B cell (primary cell): Measurements from ENCODE around the gene TMEM141. TPM values are rescaled to one million over a fixed set of nuclear protein-coding genes. Genes with fewer than 3 reads are reported as not detected.

Experiments used
- ATAC-seq: fragments of 200-7000 bp; cut with Tn5 transposase; one replicate; pipeline ENCODE4 v1.10.0; 2021; ENCODE audit warnings: low read depth, mild to moderate bottlenecking, moderate number of reproducible peaks, moderate library complexity
- CTCF ChIA-PET: fragments of 350-600 bp; sonication (Branson Sonifier 250); formaldehyde crosslinking; loops from one replicate; lab custom pipeline; 2021; ENCODE audit warnings: antibody characterized with exemption, inconsistent platforms; lab: Charles Lee
- POLR2A ChIA-PET: fragments of 350-600 bp; sonication (Branson Sonifier 250); formaldehyde crosslinking; loops from one replicate; lab custom pipeline; 2021; ENCODE audit warnings: antibody characterized with exemption; lab: Charles Lee
- DNase-seq: peaks from one replicate; pipeline ENCODE4 v3.0.0; 2013
- H2AFZ ChIP-seq: 2 replicates; pipeline ENCODE4 v1.6.1; 2012; ENCODE audit warnings: mild to moderate bottlenecking, low read depth, low read length; ENCODE audit not compliant: insufficient read depth, poor library complexity, severe bottlenecking
- H3K27ac ChIP-seq, 2 donors: 1 replicate in 1 of 2; 2 replicates in 1 of 2; pipeline ENCODE4 v1.5.1; 2012 to 2013; ENCODE audit warnings: low read length in 2 of 2, mild to moderate bottlenecking in 2 of 2, moderate library complexity in 1 of 2
- H3K27me3 ChIP-seq, 4 experiments: fragments of 200-600 bp in 1 of 4; sonication (generic) in 1 of 4; replicated peaks in 1 of 4; 1 replicate in 2 of 4; 2 replicates in 2 of 4; pipeline versions ENCODE4 v1.6.1 to v1.7.0; 2013 to 2016; ENCODE audit warnings: low read length in 3 of 4, mild to moderate bottlenecking in 2 of 4, mixed read lengths in 1 of 4, moderate library complexity in 1 of 4; ENCODE audit not compliant: insufficient read depth in 4 of 4, control insufficient read depth in 3 of 4; ENCODE audit errors: control extremely low read depth in 1 of 4
- H3K36me3 ChIP-seq, 2 experiments: replicated peaks in 1 of 2; 1 replicate in 1 of 2; 2 replicates in 1 of 2; pipeline versions ENCODE4 v1.6.1 to v1.7.1; 2013; ENCODE audit warnings: low read length in 1 of 2; ENCODE audit not compliant: insufficient read depth in 2 of 2, control insufficient read depth in 1 of 2; ENCODE audit errors: control extremely low read depth in 1 of 2, extremely low read depth in 1 of 2
- H3K4me1 ChIP-seq, 2 donors: fragments of 200-600 bp in 1 of 2; sonication (generic) in 1 of 2; 1 replicate in 1 of 2; 2 replicates in 1 of 2; pipeline versions ENCODE4 v1.5.1 to v1.6.1; 2013 to 2017; ENCODE audit warnings: low read length in 2 of 2; ENCODE audit not compliant: control insufficient read depth in 2 of 2, insufficient read depth in 2 of 2
- H3K4me2 ChIP-seq: replicated peaks from 2 replicates; pipeline ENCODE3; 2012; ENCODE audit warnings: mild to moderate bottlenecking, low read depth, low read length; ENCODE audit not compliant: poor library complexity, severe bottlenecking
- H3K4me3 ChIP-seq, 5 experiments: fragments of 200-600 bp in 1 of 5; sonication (generic) in 1 of 5; 1 replicate in 3 of 5; 2 replicates in 2 of 5; pipeline versions ENCODE4 v1.5.1 to v1.7.0; 2011 to 2016; ENCODE audit warnings: low read length in 4 of 5, mild to moderate bottlenecking in 4 of 5, low read depth in 2 of 5, control low read depth in 1 of 5, moderate library complexity in 1 of 5; ENCODE audit not compliant: insufficient read depth in 1 of 5; ENCODE audit errors: control extremely low read depth in 1 of 5, extremely low read depth in 1 of 5
- H3K79me2 ChIP-seq: fragments of 200-600 bp; sonication (generic); one replicate; pipeline ENCODE4 v1.6.0; 2016; ENCODE audit warnings: low read length; ENCODE audit not compliant: control insufficient read depth, insufficient read depth
- H3K9ac ChIP-seq: fragments of 200-600 bp; sonication (generic); 2 replicates; pipeline ENCODE4 v1.6.1; 2017; ENCODE audit warnings: mild to moderate bottlenecking, low read length, moderate library complexity
- H3K9me3 ChIP-seq, 3 donors: one replicate each; pipeline versions ENCODE4 v1.6.1 to v1.7.1; 2013; ENCODE audit warnings: low read length in 2 of 3; ENCODE audit not compliant: control insufficient read depth in 2 of 3, insufficient read depth in 1 of 3; ENCODE audit errors: control extremely low read depth in 1 of 3
- H4K20me1 ChIP-seq: 2 replicates; pipeline ENCODE4 v1.6.0; 2012; ENCODE audit warnings: mild to moderate bottlenecking, low read length; ENCODE audit not compliant: insufficient read depth, control insufficient read depth, poor library complexity, severe bottlenecking
- H3K27ac Mint-ChIP-seq: one replicate; pipeline ENCODE4 v1.8.0; 2021; ENCODE audit warnings: mixed read lengths
- H3K27me3 Mint-ChIP-seq: one replicate; pipeline ENCODE4 v1.8.0; 2021; ENCODE audit warnings: mixed read lengths
- H3K4me1 Mint-ChIP-seq: one replicate; pipeline ENCODE4 v1.8.0; 2021; ENCODE audit warnings: mixed read lengths
- H3K4me3 Mint-ChIP-seq: one replicate; pipeline ENCODE4 v1.8.0; 2021; ENCODE audit warnings: mixed read lengths
- H3K9me3 Mint-ChIP-seq: one replicate; pipeline ENCODE4 v1.8.0; 2022; ENCODE audit warnings: mixed read lengths; ENCODE audit not compliant: insufficient read depth
- EZH2 ChIP-seq: IDR thresholded peaks from 2 replicates; pipeline ENCODE4 v1.6.1; 2012; ENCODE audit warnings: borderline replicate concordance, low read depth, mild to moderate bottlenecking, moderate library complexity, low read length; ENCODE audit not compliant: insufficient read depth, poor library complexity, severe bottlenecking
- WGBS: methylation state at CpG from one replicate; pipeline ENCODE4 v1.1.5; 2013; ENCODE audit warnings: missing lambda C conversion rate; ENCODE audit not compliant: insufficient coverage; 5-methylcytosine and 5-hydroxymethylcytosine counted together
- intact Hi-C: fragments of 100-400 bp; cut with micrococcal nuclease; formaldehyde crosslinking; loops from one replicate; pipeline ENCODE4 v1.10.0; 2022
- polyA plus RNA-seq: library from polyadenylated mRNA; depleted of rRNA; stranded (reverse); fragments of >200 nt; gene quantifications from 2 replicates; pipeline ENCODE4 v1.2.3, GENCODE V29; 2012
- total RNA-seq, 2 donors: library from RNA; stranded (reverse); fragments of 120-200 nt in 1 of 2; gene quantifications; 1 replicate in 1 of 2; 2 replicates in 1 of 2; pipeline versions ENCODE4 v1.2.3 to v1.2.4, GENCODE V29; 2013 to 2022
- TF ChIP-seq, protein P1 (sequence below): fragments of 200-600 bp; IDR thresholded peaks from one replicate; pipeline ENCODE4 v1.8.0; 2022; ENCODE audit warnings: antibody characterized with exemption, mild to moderate bottlenecking

TMEM141 gene
- total and polyA plus RNA-seq, 2 donors (not counting 1 experiment from before 2014, with no cell fraction given) = 35.7 to 60.8 TPM

DNA sequence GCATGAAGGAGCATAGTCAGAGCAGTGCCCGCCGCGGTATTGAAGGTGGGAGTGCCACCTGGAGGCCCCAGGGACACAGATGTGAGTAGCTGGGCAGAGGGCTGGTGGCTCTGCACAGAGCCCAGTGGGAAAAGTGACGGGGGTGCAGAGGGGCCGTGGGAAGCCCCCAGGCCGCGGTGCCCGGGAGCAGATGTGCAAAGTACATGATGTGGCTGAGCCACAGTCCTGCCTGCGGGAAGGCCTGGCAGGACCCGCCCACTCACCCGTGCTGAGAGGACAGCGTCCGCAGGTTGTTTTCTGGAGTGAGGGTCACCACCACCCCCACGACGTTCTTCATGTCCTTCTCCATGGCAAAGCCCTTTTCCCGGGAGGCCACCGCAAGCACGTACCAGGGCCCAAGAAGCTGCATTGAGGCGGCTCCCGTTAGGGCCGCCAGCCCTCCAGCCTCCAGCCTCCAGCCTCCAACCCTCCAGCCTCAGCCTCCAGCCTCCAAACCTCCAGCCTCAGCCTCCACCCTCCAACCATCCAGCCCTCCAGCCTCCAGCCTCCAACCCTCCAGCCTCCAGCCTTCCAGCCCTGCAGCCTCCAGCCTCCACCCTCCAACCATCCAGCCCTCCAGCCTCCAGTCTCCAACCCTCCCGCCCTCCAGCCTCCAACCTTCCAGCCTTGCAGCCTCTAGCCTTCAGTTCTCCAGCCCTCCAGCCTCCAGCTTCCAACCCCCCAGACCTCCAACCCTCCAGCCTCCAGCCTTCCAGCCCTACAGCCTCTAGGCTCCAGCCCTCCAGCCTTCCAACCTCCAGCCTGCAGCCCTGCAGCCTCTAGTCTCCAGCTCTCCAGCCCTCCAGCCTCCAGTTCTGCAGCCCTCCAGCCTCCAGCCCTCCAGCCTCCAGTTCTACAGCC, 43.7 kb upstream of the TMEM141 start:
- ChIA-PET POLR2A (interaction anchor here (0.5 to 5.9 kb wide), 3 partner anchors 19 to 47 kb away, joined by 4 to 60 read pairs (median 4); no protein-coding TSS in a partner anchor), CTCF (interaction anchor here (0.6 to 4.3 kb wide), 3 partner anchors 10 to 45 kb away, joined by 4 to 47 read pairs (median 25); partner anchors contain the start of gene LCN8)
- Histone ChIP-seq H3K27ac (no peak overlapping the region), H2AFZ (no peak overlapping the region), H3K79me2 (peaks cover 10% of the 10 kb centered on the region), H3K4me3 (no peak overlapping the region), H3K36me3 (no peaks in the 10 kb centered on the region), H3K9ac (no peak overlapping the region), H3K27me3 (no peaks in the 10 kb centered on the region), H4K20me1 (no peaks in the 10 kb centered on the region), H3K9me3 (peaks cover 4 to 19% (median 15%) of the 10 kb centered on the region in 3 donors), H3K4me2 (no peak overlapping the region), H3K4me1 (peaks cover 41 to 65% of the 10 kb centered on the region in 2 donors)
- Mint-ChIP-seq H3K27ac (peak overlapping the region; percentile 96), H3K9me3 (peaks cover 2% of the 10 kb centered on the region), H3K4me3 (no peak overlapping the region), H3K27me3 (no peaks in the 10 kb centered on the region), H3K4me1 (peaks cover 68% of the 10 kb centered on the region)
- intact Hi-C loops = no loop called here
- 67% methylated on average over 19 of the region's 22 CpGs for WGBS
- ATAC-seq (no peak), DNase-seq (no peak)
- no peak for TF ChIP-seq EZH2
- TF ChIP-seq, protein P1, sequence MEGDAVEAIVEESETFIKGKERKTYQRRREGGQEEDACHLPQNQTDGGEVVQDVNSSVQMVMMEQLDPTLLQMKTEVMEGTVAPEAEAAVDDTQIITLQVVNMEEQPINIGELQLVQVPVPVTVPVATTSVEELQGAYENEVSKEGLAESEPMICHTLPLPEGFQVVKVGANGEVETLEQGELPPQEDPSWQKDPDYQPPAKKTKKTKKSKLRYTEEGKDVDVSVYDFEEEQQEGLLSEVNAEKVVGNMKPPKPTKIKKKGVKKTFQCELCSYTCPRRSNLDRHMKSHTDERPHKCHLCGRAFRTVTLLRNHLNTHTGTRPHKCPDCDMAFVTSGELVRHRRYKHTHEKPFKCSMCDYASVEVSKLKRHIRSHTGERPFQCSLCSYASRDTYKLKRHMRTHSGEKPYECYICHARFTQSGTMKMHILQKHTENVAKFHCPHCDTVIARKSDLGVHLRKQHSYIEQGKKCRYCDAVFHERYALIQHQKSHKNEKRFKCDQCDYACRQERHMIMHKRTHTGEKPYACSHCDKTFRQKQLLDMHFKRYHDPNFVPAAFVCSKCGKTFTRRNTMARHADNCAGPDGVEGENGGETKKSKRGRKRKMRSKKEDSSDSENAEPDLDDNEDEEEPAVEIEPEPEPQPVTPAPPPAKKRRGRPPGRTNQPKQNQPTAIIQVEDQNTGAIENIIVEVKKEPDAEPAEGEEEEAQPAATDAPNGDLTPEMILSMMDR = no peak
